Left forelimb (tissue), 1 donor: ENCODE results near the gene CEP112.
"Not testable (repeated sequence)": the region's sequence is repeated elsewhere in the genome, so short reads cannot be mapped to it uniquely, and the experiment has no call there.

Experiments
- DNase-seq: peaks from one replicate; pipeline ENCODE4 v3.0.0-alpha.2; 2018; ENCODE audit warnings: low spot score

Gene CEP112

GRCh38 chr17:65681763-65682162 lies 510.2 kb downstream of the CEP112 start:
- not testable (repeated sequence) for DNase-seq

- no peak for DNase-seq
Measured at GRCh38 chr17:65679165-65679845, 512.6 kb downstream of the CEP112 start.

DNA sequence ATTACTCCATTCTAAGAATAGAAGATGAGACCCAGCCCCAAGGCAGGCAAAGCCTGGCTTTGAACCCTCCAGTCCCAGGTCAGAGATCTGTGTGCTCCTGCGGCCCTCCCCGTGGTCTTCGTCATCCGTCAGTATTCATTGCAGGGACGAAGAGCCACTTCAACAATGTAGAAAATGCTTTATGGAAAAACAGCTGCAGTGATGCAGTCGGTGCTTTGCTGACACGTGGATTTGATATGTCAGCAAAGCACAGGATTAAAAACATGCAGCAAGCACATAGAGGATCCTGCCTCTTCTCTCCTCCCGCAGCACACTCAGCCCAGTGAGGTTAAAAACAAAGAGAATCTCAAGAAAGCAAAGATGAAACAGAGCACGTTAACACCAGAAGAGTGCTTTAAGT lies 513.4 kb downstream of the CEP112 start:
- no peak for DNase-seq

DNA sequence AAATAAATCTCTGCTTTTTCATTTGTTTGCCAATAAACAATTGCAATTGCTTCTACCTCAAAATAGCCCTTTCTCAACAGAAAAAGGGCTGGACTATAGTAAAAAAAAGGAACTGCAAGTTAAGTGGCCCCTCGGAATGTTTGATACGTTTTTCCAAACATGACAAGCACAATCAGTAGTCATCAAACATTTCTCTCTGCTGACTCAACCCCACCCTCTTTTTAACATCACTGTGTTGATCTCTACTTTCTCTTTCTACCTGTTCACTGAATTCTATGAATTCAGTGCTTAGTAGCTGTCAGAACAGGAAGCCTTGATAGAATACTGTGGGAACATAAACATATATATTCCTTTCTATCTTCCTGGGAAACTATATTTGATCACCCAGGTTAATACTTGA lies 514.0 kb downstream of the CEP112 start:
- DNase-seq: no peak

GRCh38 chr17:65674246-65675045 lies 517.5 kb downstream of the CEP112 start:
- no peak for DNase-seq

GRCh38 chr17:65670667-65671371 lies 521.1 kb downstream of the CEP112 start:
- no peak for DNase-seq

DNA sequence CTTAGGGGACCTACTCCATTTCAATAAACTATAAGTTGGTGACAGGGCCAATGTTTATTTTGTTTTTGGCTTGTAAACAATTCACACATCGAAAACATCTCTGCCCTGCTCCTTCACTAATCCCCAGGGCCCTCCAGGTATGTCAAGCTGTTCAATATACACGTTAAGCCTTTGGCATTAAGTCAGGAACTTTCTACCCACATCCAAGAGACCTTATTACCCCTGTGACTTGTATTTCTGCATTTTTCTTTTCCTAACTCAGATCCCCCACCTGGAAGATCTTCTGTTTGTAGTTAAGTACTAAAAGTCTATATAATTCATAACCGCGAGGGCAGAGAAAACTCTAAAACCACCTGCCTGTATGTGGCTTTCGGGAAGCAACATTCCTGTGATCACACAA lies 523.7 kb downstream of the CEP112 start:
- no peak for DNase-seq

- no peak for DNase-seq
Measured at GRCh38 chr17:65667656-65668055, 524.3 kb downstream of the CEP112 start.

- no peak for DNase-seq
Measured at GRCh38 chr17:65666876-65667321, 525.0 kb downstream of the CEP112 start.

GRCh38 chr17:65665966-65666365 lies 526.0 kb downstream of the CEP112 start:
- DNase-seq: no peak

DNA sequence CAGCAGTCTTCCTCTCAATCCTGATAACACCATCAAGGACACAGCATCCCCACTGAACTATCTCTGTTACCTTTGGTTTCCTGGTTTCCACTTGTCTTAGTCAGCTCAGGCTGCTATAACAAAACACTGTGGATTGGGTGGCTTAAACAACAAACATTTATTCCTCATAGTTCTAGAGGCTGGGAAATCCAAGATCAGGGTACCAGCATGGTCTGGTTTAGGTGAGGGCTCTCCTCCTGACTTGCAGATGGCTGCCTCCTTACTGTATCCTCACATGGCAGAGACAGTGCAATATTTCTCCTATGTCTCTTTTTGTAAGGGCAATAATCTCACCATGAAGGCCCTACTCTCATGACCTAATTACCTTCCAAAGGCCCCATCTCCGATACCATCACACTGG lies 527.2 kb downstream of the CEP112 start:
- no peak for DNase-seq

DNA sequence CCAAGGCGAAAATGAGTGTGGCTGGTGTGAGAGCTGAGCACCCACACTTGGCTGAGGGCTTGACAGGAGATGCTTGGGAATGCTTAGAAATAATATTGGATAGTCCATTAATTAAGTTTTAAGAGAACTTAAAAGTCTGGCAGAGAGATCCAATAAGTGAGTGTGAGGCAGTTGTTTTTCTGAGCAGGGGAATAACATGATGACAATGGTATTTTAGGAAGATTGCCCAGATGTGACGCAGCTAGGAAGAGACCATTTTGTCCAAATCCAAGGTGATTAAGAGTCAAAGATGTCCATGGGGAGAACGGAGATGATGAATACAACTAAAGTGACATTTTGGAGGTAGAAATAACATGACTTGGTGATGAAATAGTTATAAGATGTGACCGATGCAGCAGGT lies 527.7 kb downstream of the CEP112 start:
- no peak for DNase-seq

DNA sequence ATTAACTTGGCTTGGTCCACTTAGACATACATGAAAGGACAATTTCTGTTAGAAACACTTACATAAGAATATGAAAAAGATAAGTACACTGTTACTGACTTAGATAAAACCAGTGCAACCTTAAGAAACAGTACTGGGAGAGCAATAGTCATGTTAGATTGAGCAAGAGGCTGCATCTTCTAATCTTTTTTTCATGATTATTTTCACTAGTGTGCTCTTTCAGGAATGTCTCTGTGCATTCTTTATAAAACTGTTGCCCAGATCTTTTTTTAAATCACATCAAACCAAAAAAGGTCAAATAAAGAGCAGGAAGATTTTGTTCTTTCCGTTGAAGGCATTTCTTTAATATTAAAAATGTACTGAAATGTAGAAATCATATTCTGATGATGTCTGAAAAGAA lies 529.7 kb downstream of the CEP112 start:
- no peak for DNase-seq

DNA sequence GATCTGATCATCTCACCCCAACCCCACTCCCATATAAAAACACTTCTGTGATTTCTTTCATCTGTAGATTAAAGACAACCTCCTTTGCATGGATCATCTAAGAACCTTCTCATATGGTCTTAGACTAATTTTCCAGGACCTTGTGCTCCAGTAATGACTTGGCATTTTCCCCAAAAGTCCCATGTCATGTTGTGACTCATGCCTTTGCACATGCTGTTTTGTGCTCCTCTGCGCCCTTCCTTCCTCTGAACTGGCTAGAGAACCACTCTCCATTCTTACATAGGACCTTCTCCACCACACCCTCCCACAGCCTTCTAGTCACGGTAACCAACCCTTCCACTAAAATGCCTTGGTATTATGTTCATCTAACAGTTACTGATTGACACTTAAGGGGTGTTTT lies 531.0 kb downstream of the CEP112 start:
- no peak for DNase-seq

DNA sequence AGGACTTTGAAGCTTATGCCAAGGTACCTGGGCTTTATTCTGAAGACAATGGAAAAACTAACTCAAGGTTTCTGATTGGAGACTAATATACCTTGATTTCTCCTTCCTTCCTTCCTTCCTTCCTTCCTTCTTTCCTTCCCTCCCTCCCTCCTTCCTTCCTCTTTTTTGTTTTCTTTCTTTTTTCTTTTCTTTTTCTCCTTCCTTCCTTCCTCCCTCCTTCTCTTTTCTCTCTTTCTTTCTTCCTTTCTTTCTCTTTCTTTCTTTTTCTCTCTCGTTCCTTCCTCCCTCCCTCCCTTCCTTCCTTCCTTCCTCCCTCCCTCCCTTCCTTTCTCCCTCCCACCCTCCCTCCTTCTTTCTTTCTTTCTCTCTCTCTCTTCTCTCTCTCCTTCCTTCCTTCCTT lies 531.9 kb downstream of the CEP112 start:
- no peak for DNase-seq

DNA sequence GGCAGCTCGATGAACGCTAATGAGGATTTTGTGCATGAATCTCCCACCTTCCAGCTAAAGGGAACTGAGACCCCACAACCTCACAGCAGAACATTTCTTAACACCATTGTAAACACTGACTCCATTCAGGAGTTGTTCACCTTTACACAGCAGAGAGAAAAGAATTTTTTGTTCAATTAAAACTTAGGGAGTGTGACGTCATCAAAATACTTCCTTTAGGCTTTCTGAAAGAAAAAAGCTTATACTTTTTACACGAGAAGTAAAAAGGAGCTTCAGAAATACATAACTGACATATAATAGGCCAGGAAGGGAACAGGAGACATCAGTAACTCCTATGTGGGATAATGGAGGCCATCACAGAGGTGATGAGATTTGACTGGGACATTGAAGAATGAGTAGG lies 532.4 kb downstream of the CEP112 start:
- DNase-seq: no peak

DNA sequence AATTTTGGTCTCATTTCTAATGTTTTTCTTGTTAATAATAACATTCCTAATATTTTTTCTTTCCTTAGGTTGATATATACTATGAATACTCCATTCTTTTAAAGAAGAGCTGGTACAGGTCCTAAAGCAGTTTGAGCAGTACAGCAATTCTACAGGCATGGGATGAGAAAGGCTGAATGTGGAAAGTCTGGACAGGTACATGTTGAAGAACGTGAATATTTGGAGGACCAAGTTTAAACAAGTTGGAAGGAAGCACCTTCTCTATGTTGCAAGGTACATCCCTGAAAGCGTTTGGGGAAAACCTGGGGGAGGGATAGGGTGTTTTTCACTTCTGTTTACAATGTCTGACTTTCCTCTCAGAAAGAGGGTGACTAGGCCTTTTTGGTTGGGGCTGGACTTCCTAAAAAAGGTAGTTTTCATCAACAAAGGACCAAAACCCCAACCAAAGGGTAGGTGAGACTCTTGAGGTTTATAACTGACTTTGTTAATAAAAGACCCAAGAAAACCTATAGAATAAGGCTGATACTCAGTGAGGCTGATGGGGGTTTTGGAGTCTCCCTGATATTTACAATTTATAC lies 534.6 kb downstream of the CEP112 start:
- DNase-seq: no peak

DNA sequence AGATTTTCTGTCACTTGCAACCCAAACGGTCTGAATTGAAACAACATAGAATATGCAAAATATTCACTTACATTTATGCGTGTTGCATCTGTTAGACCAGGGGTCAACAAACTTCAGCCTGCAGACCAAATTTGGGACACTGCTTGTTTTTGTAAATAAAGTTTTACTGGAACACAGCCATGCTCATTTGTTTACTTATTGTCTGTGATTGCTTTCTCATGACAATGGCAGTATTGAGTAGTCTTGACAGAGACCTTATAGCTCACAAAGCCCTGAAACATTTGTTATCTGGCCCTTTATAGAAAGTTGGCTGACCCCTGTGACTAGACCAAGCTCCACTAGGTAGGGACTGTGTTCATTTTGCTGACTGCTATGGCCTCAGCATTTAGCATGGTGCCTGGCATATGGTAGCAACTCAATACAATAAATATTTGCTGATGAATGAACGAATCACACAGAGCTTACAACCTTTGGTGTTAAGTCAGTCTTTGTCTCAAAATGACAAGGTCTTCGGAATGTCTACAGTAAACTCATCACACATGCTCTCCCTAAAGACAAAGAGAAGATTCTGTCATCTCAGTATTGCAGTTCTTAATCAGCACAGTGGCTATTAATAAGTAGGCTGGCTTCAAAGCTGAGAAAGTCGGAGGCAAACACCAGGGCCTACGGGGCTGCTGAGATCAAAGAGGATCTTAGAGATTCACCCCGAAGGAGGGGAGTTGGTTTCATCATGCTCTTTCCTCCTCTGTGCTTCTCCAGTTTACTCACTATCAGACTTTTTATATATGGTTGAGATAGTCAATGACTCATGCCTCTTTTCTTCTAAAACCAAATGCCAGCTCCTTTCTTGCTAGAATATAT lies 535.3 kb downstream of the CEP112 start:
- DNase-seq: no peak

DNA sequence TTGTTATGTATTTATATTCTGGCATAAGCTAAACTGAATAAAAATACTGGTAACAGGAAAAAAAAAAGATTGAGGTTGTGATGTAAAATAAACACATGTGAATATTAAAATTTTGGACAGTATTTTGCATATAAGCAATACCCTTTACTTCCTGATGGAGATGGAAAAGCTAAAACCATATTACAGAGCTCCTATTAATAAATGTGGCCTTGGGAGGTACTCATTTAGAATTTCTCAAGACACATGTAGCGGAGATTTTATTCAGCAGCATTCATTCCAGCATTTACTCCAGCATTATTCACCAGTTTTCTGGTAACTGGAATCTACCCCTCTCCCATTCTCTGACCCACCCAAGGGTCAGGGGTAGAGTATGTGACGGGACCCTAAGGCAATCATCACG lies 536.2 kb downstream of the CEP112 start:
- DNase-seq: no peak

- DNase-seq: no peak
Measured at GRCh38 chr17:65644545-65644944, 547.4 kb downstream of the CEP112 start.

DNA sequence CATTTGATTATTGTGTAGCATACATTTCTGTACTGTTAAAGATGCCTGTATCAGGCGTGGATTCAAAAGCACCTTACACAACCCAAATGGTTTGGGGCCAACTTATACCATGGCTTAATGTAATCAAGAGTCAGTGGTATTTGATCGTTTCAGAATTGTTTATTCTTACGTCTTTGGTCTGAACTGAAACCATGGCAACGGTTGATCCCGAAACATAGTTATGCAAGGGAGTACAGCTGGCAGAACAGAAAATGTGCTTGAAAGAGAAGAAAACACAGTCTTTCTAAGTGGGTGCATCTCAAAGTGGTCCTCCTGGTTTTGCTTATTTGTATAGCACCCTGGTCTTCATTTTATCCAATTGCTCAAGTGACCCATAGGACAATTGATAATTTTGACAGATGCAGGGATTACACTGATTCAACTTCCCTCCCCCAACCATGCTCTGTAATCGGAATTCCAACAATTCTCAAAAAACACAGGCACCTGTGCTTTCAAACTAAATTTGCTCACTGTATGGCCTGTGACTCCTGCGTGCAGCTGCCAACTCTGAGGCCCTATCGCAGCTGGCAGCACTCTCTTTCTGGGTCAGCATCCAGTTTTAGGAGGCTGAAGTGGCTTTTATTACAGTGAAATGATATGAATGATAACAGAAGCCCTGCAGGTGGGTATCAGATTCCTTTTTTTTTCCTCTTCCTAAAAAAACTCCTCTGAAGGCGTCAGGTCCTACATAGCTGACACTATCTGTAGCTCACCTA lies 553.5 kb downstream of the CEP112 start:
- no peak for DNase-seq
